NOMO-1 treated with DMSO at 0.1 percent for 48 hours (cell line): ENCODE results near the gene KNTC1.
"Not testable (repeated sequence)": the region's sequence is repeated elsewhere in the genome, so short reads cannot be mapped to it uniquely, and the experiment has no call there.

Experiments
- DNase-seq: peaks from one replicate; lab custom pipeline; 2025; ENCODE audit not compliant: unreplicated experiment; lab: John Stamatoyannopoulos, UW

The KNTC1 gene

GRCh38 chr12:122526683-122527477 lies at the start of gene KNTC1, which contains the start of gene RSRC2:
TSS of gene KNTC1 (plus strand) at chr12:122527249. CDS start at chr12:122530064, 2,815 bp downstream.
TSS of gene RSRC2 (minus strand) at chr12:122526936. CDS start at chr12:122526853, 83 bp downstream.
- peak; percentile 100 for DNase-seq

- DNase-seq, result no peak
These were observed 46.3 kb upstream of the KNTC1 start for GRCh38 chr12:122480753-122481152.

- DNase-seq, result no peak
These were observed 45.2 kb upstream of the KNTC1 start for GRCh38 chr12:122481861-122482260.

GRCh38 chr12:122483969-122484368 lies 43.1 kb upstream of the KNTC1 start:
- DNase-seq, result no peak

GRCh38 chr12:122484385-122484784 lies 42.7 kb upstream of the KNTC1 start:
- not testable (repeated sequence) for DNase-seq

GRCh38 chr12:122486360-122486759 lies 40.7 kb upstream of the KNTC1 start:
- not testable (repeated sequence) for DNase-seq

GRCh38 chr12:122486805-122487426 lies 40.1 kb upstream of the KNTC1 start:
- DNase-seq, result no peak

GRCh38 chr12:122487807-122488206 lies 39.2 kb upstream of the KNTC1 start:
- DNase-seq, result not testable (repeated sequence)

- no peak for DNase-seq
These were observed 38.0 kb upstream of the KNTC1 start for GRCh38 chr12:122489038-122489437.

- DNase-seq, result no peak
These were observed 35.1 kb upstream of the KNTC1 start for GRCh38 chr12:122491991-122492390.

- DNase-seq, result not testable (repeated sequence)
These were observed 33.8 kb upstream of the KNTC1 start for GRCh38 chr12:122493222-122493621.

GRCh38 chr12:122495258-122495657 lies 31.8 kb upstream of the KNTC1 start:
- no peak for DNase-seq

- peak; percentile 52 for DNase-seq
These were observed 26.9 kb upstream of the KNTC1 start for GRCh38 chr12:122499991-122500684.

GRCh38 chr12:122500685-122501488 lies 26.2 kb upstream of the KNTC1 start, which contains the start of gene ZCCHC8:
TSS of gene ZCCHC8 (minus strand) at chr12:122500932. CDS start at chr12:122500840, 92 bp downstream.
- peak; percentile 99 for DNase-seq

- DNase-seq, result peak; percentile 70
These were observed 25.5 kb upstream of the KNTC1 start for GRCh38 chr12:122501489-122501989.

GRCh38 chr12:122503147-122503751 lies 23.8 kb upstream of the KNTC1 start:
- no peak for DNase-seq

GRCh38 chr12:122503783-122504590 lies 23.1 kb upstream of the KNTC1 start:
- no peak for DNase-seq

- DNase-seq, result peak; percentile 36
These were observed 21.5 kb upstream of the KNTC1 start for GRCh38 chr12:122505419-122506051.
